HepG2 (cell line): ENCODE measurements around the gene RHBDF2. TPM values are rescaled to one million over a fixed set of nuclear protein-coding genes. Genes with fewer than 3 reads are reported as not detected.

Experiments used
- AHR ChIP-seq: IDR thresholded peaks from 2 replicates; pipeline ENCODE4 v1.6.1; 2018; ENCODE audit warnings: missing genetic modification reagents, missing compliant biosample characterization
- HDAC2 ChIP-seq: sonication (generic); formaldehyde crosslinking; IDR thresholded peaks from 2 replicates; pipeline ENCODE4 v1.4.0; 2020; ENCODE audit warnings: missing genetic modification reagents
- KAT7 ChIP-seq: IDR thresholded peaks from 2 replicates; pipeline ENCODE4 v1.6.1; 2018; ENCODE audit warnings: borderline replicate concordance, missing compliant biosample characterization
- KDM3A ChIP-seq: IDR thresholded peaks from 2 replicates; pipeline ENCODE4 v1.6.1; 2018; ENCODE audit warnings: low read depth, missing compliant biosample characterization
- KDM4B ChIP-seq: sonication (generic); formaldehyde crosslinking; IDR thresholded peaks from 2 replicates; pipeline ENCODE4 v1.4.0; 2020; ENCODE audit warnings: missing genetic modification reagents
- KLF9 ChIP-seq: IDR thresholded peaks from 2 replicates; pipeline ENCODE4 v1.6.1; 2016; ENCODE audit warnings: low read depth
- MATR3 ChIP-seq: sonication (generic); formaldehyde crosslinking; IDR thresholded peaks from 2 replicates; pipeline ENCODE4 v1.4.0; 2020; ENCODE audit warnings: missing genetic modification reagents
- MEF2D ChIP-seq: sonication (generic); formaldehyde crosslinking; IDR thresholded peaks from 2 replicates; pipeline ENCODE4 v1.5.1; 2020; ENCODE audit warnings: mild to moderate bottlenecking, missing genetic modification reagents
- PRPF4 ChIP-seq: fragments of 200-400 bp; formaldehyde crosslinking; IDR thresholded peaks from 2 replicates; pipeline ENCODE4 v1.6.1; 2016; ENCODE audit warnings: low read length, low read depth; ENCODE audit not compliant: poor library complexity, severe bottlenecking
- RFX5 ChIP-seq: IDR thresholded peaks from 2 replicates; pipeline ENCODE4 v1.6.1; 2011; ENCODE audit warnings: low read depth, low read length, improper control_type of control experiment
- SALL1 ChIP-seq: sonication (generic); formaldehyde crosslinking; IDR thresholded peaks from 2 replicates; pipeline ENCODE4 v1.8.0; 2022; ENCODE audit warnings: mild to moderate bottlenecking, missing genetic modification reagents
- TBX2 ChIP-seq: sonication (generic); formaldehyde crosslinking; IDR thresholded peaks from 2 replicates; pipeline ENCODE4 v1.5.0; 2020; ENCODE audit warnings: missing genetic modification reagents, mild to moderate bottlenecking, borderline replicate concordance
- TEAD3 ChIP-seq: optimal IDR thresholded peaks from 2 replicates; pipeline ENCODE3; 2016; ENCODE audit warnings: borderline replicate concordance
- ZNF225 ChIP-seq: sonication (generic); formaldehyde crosslinking; IDR thresholded peaks from 2 replicates; pipeline ENCODE4 v1.4.0; 2020; ENCODE audit warnings: mild to moderate bottlenecking, missing genetic modification reagents
- ZNF33A ChIP-seq: sonication (generic); formaldehyde crosslinking; IDR thresholded peaks from 2 replicates; pipeline ENCODE4 v1.5.1; 2020; ENCODE audit warnings: missing genetic modification reagents, mild to moderate bottlenecking, moderate library complexity, borderline replicate concordance
- ZNF510 ChIP-seq: sonication (generic); formaldehyde crosslinking; IDR thresholded peaks from 2 replicates; pipeline ENCODE4 v1.4.0; 2020; ENCODE audit warnings: low read depth, mild to moderate bottlenecking, missing genetic modification reagents
- ZNF720 ChIP-seq: sonication (generic); formaldehyde crosslinking; IDR thresholded peaks from 2 replicates; pipeline ENCODE4 v1.4.0; 2020; ENCODE audit warnings: missing genetic modification reagents
- ZNF768 ChIP-seq: sonication (generic); formaldehyde crosslinking; IDR thresholded peaks from 2 replicates; pipeline ENCODE4 v1.4.0; 2020; ENCODE audit warnings: missing genetic modification reagents
- ZNF775 ChIP-seq: sonication (generic); formaldehyde crosslinking; IDR thresholded peaks from 2 replicates; pipeline ENCODE4 v1.4.0; 2020; ENCODE audit warnings: missing genetic modification reagents, mild to moderate bottlenecking, moderate library complexity, borderline replicate concordance
- polyA plus RNA-seq, 8 experiments: library from polyadenylated mRNA; depleted of rRNA in 3 of 8; stranded (reverse) in 7 of 8; unstranded in 1 of 8; fragments of >200 nt; fragmentation: Illumina TruSeq in 4 of 8; extraction: Trizol in 4 of 8; gene quantifications; 2 replicates each; pipeline versions ENCODE4 v1.2.1 to v1.2.3, GENCODE V29; 2011 to 2016; ENCODE audit warnings: low read depth in 4 of 8, missing spikeins in 1 of 8, mixed read lengths in 1 of 8; ENCODE audit not compliant: insufficient read depth in 1 of 8
- total RNA-seq, 5 experiments: library from RNA; depleted of rRNA; stranded (reverse); fragments of >200 nt; fragmentation: Illumina TruSeq; extraction: Trizol; gene quantifications; 2 replicates each; pipeline ENCODE4 v1.2.3, GENCODE V29; 2016; ENCODE audit warnings: low read depth in 1 of 5
- TF ChIP-seq, protein P1 (sequence below): sonication (generic); formaldehyde crosslinking; IDR thresholded peaks from 2 replicates; pipeline ENCODE4 v1.5.0; 2020; ENCODE audit warnings: missing genetic modification reagents
- TF ChIP-seq, protein P2 (sequence below): sonication (generic); formaldehyde crosslinking; conservative IDR thresholded peaks from 2 replicates; pipeline ENCODE4 v1.5.0; 2020; ENCODE audit warnings: missing genetic modification reagents
- TF ChIP-seq, protein P3 (sequence below): sonication (generic); formaldehyde crosslinking; IDR thresholded peaks from 2 replicates; pipeline ENCODE4 v1.9.0; 2021; ENCODE audit warnings: missing genetic modification reagents, borderline replicate concordance
- TF ChIP-seq, protein P4 (sequence below): sonication (generic); formaldehyde crosslinking; IDR thresholded peaks from 2 replicates; pipeline ENCODE4 v1.4.0; 2020; ENCODE audit warnings: mild to moderate bottlenecking, missing genetic modification reagents

Gene RHBDF2
- total and polyA plus RNA-seq, 2 of the 13 experiments (the other 11 are each of a cell fraction or from before 2014, with no cell fraction given): 7.8 to 24.2 TPM

DNA sequence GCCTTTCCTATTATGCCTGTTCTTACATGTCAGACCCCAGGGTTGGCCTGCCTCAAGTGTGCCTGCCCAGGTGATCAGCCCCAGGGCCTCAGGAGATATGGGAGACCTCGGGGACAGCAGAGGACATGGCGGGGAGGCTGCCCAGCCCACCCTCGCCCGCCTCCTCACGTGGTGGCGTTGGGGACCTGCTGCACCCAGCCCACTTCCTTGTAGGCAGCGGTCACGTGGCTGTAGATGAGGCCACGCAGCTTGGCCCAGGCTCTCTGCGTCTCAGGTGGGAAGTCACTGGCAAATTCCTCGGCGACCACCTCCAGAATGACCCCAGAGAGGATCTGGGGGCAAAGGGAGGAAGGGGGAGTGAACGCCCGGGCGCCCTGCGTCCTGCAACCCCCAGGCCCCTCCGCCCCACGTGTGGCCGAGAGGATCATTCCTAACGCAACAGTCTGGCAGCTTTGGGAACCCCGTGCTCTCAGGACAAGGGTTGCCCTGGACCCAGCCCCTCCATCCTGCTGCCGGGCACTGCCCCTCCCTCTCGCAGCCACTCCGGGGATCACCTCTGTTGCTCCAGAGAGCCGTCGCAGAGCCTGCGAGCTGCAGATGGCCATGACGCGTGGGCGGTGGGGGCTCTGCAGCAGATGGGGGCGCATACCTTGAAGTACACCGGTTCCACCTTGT, 29.7 kb upstream of the RHBDF2 start (continued):
- TF ChIP-seq, protein P1, sequence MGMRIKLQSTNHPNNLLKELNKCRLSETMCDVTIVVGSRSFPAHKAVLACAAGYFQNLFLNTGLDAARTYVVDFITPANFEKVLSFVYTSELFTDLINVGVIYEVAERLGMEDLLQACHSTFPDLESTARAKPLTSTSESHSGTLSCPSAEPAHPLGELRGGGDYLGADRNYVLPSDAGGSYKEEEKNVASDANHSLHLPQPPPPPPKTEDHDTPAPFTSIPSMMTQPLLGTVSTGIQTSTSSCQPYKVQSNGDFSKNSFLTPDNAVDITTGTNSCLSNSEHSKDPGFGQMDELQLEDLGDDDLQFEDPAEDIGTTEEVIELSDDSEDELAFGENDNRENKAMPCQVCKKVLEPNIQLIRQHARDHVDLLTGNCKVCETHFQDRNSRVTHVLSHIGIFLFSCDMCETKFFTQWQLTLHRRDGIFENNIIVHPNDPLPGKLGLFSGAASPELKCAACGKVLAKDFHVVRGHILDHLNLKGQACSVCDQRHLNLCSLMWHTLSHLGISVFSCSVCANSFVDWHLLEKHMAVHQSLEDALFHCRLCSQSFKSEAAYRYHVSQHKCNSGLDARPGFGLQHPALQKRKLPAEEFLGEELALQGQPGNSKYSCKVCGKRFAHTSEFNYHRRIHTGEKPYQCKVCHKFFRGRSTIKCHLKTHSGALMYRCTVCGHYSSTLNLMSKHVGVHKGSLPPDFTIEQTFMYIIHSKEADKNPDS (CRISPR knock-in tag): no peak
- peak; percentile 2; the same call in 1 of the 2 replicates for TF ChIP-seq SALL1 (CRISPR knock-in tag)
- TF ChIP-seq KDM4B (CRISPR knock-in tag): no peak
- no peak for TF ChIP-seq ZNF225 (CRISPR knock-in tag)
- TF ChIP-seq ZNF33A (CRISPR knock-in tag): no peak
- TF ChIP-seq, protein P2, sequence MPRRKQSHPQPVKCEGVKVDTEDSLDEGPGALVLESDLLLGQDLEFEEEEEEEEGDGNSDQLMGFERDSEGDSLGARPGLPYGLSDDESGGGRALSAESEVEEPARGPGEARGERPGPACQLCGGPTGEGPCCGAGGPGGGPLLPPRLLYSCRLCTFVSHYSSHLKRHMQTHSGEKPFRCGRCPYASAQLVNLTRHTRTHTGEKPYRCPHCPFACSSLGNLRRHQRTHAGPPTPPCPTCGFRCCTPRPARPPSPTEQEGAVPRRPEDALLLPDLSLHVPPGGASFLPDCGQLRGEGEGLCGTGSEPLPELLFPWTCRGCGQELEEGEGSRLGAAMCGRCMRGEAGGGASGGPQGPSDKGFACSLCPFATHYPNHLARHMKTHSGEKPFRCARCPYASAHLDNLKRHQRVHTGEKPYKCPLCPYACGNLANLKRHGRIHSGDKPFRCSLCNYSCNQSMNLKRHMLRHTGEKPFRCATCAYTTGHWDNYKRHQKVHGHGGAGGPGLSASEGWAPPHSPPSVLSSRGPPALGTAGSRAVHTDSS (CRISPR knock-in tag): no peak
- peak; percentile 8 for TF ChIP-seq TEAD3
- no peak for TF ChIP-seq ZNF775 (CRISPR knock-in tag)
- TF ChIP-seq HDAC2 (CRISPR knock-in tag): no peak
- TF ChIP-seq, protein P3, sequence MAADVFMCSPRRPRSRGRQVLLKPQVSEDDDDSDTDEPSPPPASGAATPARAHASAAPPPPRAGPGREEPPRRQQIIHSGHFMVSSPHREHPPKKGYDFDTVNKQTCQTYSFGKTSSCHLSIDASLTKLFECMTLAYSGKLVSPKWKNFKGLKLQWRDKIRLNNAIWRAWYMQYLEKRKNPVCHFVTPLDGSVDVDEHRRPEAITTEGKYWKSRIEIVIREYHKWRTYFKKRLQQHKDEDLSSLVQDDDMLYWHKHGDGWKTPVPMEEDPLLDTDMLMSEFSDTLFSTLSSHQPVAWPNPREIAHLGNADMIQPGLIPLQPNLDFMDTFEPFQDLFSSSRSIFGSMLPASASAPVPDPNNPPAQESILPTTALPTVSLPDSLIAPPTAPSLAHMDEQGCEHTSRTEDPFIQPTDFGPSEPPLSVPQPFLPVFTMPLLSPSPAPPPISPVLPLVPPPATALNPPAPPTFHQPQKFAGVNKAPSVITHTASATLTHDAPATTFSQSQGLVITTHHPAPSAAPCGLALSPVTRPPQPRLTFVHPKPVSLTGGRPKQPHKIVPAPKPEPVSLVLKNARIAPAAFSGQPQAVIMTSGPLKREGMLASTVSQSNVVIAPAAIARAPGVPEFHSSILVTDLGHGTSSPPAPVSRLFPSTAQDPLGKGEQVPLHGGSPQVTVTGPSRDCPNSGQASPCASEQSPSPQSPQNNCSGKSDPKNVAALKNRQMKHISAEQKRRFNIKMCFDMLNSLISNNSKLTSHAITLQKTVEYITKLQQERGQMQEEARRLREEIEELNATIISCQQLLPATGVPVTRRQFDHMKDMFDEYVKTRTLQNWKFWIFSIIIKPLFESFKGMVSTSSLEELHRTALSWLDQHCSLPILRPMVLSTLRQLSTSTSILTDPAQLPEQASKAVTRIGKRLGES (CRISPR knock-in tag): no peak
- no peak for TF ChIP-seq RFX5
- TF ChIP-seq KAT7: no peak; the same call in 1 of the 2 replicates
- TF ChIP-seq AHR (CRISPR knock-in tag): peak; percentile 23; the same call in 1 of the 2 replicates
- no peak for TF ChIP-seq ZNF510
- TF ChIP-seq ZNF768 (CRISPR knock-in tag): no peak
- no peak for TF ChIP-seq MEF2D
- TF ChIP-seq KLF9 (CRISPR knock-in tag): no peak
- TF ChIP-seq TBX2 (CRISPR knock-in tag): 0 out of 2 replicates have a peak, but pooled peaks have one; percentile 9
- no peak for TF ChIP-seq KDM3A (CRISPR knock-in tag)
- TF ChIP-seq ZNF720 (CRISPR knock-in tag): no peak
- TF ChIP-seq MATR3 (CRISPR knock-in tag): no peak
- TF ChIP-seq PRPF4: no peak
- TF ChIP-seq, protein P4, sequence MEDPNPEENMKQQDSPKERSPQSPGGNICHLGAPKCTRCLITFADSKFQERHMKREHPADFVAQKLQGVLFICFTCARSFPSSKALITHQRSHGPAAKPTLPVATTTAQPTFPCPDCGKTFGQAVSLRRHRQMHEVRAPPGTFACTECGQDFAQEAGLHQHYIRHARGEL (CRISPR knock-in tag): no peak
